Ishikawa (cell line): ENCODE data around the gene CEP290.

Source experiments
- CEBPB ChIP-seq: IDR thresholded peaks from 2 replicates; pipeline ENCODE4 v1.6.1; 2012
- CREB1 ChIP-seq: IDR thresholded peaks from 2 replicates; pipeline ENCODE4 v1.6.1; 2012; ENCODE audit warnings: low read depth
- EGR1 ChIP-seq: IDR thresholded peaks from 2 replicates; pipeline ENCODE4 v1.6.1; 2012
- EP300 ChIP-seq: IDR thresholded peaks from 2 replicates; pipeline ENCODE4 v1.6.1; 2012; ENCODE audit warnings: borderline replicate concordance
- FOXM1 ChIP-seq: IDR thresholded peaks from 2 replicates; pipeline ENCODE4 v1.6.1; 2012; ENCODE audit warnings: low read depth, borderline replicate concordance
- NFIC ChIP-seq: IDR thresholded peaks from 2 replicates; pipeline ENCODE4 v1.6.1; 2012
- RAD21 ChIP-seq: IDR thresholded peaks from 2 replicates; pipeline ENCODE4 v1.6.1; 2012; ENCODE audit warnings: low read depth
- TAF1 ChIP-seq: IDR thresholded peaks from 2 replicates; pipeline ENCODE4 v1.6.1; 2012; ENCODE audit warnings: low read depth, mild to moderate bottlenecking
- TCF12 ChIP-seq: IDR thresholded peaks from 2 replicates; pipeline ENCODE4 v1.6.1; 2012; ENCODE audit warnings: low read depth
- TEAD4 ChIP-seq: IDR thresholded peaks from 2 replicates; pipeline ENCODE4 v1.6.1; 2012
- YY1 ChIP-seq: IDR thresholded peaks from 2 replicates; pipeline ENCODE4 v1.6.1; 2012; ENCODE audit warnings: low read depth
- ZBTB7A ChIP-seq: IDR thresholded peaks from 2 replicates; pipeline ENCODE4 v1.6.1; 2012; ENCODE audit warnings: low read depth
- TF ChIP-seq, protein P1 (sequence below): IDR thresholded peaks from 2 replicates; pipeline ENCODE4 v1.6.1; 2012; ENCODE audit warnings: low read depth, mild to moderate bottlenecking
- TF ChIP-seq, protein P2 (sequence below): IDR thresholded peaks from 2 replicates; pipeline ENCODE4 v1.6.1; 2012
- TF ChIP-seq, protein P3 (sequence below): IDR thresholded peaks from 2 replicates; pipeline ENCODE4 v1.6.1; 2012

The CEP290 gene, protein sequence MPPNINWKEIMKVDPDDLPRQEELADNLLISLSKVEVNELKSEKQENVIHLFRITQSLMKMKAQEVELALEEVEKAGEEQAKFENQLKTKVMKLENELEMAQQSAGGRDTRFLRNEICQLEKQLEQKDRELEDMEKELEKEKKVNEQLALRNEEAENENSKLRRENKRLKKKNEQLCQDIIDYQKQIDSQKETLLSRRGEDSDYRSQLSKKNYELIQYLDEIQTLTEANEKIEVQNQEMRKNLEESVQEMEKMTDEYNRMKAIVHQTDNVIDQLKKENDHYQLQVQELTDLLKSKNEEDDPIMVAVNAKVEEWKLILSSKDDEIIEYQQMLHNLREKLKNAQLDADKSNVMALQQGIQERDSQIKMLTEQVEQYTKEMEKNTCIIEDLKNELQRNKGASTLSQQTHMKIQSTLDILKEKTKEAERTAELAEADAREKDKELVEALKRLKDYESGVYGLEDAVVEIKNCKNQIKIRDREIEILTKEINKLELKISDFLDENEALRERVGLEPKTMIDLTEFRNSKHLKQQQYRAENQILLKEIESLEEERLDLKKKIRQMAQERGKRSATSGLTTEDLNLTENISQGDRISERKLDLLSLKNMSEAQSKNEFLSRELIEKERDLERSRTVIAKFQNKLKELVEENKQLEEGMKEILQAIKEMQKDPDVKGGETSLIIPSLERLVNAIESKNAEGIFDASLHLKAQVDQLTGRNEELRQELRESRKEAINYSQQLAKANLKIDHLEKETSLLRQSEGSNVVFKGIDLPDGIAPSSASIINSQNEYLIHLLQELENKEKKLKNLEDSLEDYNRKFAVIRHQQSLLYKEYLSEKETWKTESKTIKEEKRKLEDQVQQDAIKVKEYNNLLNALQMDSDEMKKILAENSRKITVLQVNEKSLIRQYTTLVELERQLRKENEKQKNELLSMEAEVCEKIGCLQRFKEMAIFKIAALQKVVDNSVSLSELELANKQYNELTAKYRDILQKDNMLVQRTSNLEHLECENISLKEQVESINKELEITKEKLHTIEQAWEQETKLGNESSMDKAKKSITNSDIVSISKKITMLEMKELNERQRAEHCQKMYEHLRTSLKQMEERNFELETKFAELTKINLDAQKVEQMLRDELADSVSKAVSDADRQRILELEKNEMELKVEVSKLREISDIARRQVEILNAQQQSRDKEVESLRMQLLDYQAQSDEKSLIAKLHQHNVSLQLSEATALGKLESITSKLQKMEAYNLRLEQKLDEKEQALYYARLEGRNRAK (N-terminal part only)

DNA sequence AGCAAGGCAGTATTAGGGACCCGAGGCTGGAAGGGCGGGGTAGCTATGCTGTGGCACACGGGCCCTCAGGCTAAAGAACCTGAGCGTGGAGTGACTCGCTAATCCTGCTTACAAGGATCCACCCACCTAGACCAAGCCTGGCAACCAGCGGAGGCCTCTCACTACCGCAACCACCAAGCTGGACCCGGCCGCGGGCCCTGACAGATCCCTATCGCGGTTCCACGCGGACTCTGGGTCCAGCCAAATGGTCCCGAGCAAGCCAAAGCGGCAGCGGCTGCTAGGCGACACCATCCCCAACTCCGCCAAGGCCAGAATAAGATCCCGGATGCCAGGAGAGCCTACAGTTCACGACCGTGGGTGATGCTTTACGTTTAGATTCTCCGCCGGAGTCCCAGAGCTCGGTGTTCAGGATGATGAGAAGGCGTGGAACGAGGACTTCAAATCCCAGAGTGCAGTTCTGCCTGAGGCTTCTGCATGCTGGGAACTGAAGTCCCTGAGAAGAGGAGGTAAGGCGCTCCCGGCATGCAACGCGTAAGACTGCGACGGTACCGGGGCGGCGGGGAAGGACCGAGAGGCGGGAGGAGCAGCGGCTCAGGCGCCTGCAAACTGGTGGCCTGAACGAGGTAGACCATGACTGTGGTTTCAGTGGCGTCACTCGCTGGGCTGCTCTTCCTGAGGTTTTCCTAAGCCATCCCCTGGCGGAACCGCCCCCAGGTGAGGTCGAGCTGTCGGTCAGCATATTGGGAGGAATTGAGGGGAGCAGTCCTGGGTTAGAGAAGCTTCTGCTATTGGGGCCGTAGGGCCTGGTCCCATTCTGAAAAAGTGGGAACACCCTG, at the start of gene CEP290, which contains the start of gene TMTC3:
Gene CEP290 (minus strand): TSS at position 315 of the 836 bp plus-strand sequence. CDS start 781 bp downstream, outside the sequence.
Gene TMTC3 (plus strand): TSS at position 534 of the 836 bp plus-strand sequence. CDS start 6,009 bp downstream, outside the sequence.
- TF ChIP-seq ZBTB7A (no peak), TCF12 (peak; percentile 67), FOXM1 (no peak), NFIC (no peak; the same call in 1 of the 2 replicates), RAD21 (no peak), YY1 (peak; percentile 72), TEAD4 (0 out of 2 replicates have a peak, but pooled peaks have one; percentile 37), EGR1 (0 out of 2 replicates have a peak, but pooled peaks have one; percentile 7), CEBPB (peak; percentile 9; the same call in 1 of the 2 replicates), CREB1 (0 out of 2 replicates have a peak, but pooled peaks have one; percentile 63), EP300 (peak; percentile 22; the same call in 1 of the 2 replicates), TAF1 (peak; percentile 70)
- TF ChIP-seq, protein P1, sequence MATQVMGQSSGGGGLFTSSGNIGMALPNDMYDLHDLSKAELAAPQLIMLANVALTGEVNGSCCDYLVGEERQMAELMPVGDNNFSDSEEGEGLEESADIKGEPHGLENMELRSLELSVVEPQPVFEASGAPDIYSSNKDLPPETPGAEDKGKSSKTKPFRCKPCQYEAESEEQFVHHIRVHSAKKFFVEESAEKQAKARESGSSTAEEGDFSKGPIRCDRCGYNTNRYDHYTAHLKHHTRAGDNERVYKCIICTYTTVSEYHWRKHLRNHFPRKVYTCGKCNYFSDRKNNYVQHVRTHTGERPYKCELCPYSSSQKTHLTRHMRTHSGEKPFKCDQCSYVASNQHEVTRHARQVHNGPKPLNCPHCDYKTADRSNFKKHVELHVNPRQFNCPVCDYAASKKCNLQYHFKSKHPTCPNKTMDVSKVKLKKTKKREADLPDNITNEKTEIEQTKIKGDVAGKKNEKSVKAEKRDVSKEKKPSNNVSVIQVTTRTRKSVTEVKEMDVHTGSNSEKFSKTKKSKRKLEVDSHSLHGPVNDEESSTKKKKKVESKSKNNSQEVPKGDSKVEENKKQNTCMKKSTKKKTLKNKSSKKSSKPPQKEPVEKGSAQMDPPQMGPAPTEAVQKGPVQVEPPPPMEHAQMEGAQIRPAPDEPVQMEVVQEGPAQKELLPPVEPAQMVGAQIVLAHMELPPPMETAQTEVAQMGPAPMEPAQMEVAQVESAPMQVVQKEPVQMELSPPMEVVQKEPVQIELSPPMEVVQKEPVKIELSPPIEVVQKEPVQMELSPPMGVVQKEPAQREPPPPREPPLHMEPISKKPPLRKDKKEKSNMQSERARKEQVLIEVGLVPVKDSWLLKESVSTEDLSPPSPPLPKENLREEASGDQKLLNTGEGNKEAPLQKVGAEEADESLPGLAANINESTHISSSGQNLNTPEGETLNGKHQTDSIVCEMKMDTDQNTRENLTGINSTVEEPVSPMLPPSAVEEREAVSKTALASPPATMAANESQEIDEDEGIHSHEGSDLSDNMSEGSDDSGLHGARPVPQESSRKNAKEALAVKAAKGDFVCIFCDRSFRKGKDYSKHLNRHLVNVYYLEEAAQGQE: no peak
- TF ChIP-seq, protein P2, sequence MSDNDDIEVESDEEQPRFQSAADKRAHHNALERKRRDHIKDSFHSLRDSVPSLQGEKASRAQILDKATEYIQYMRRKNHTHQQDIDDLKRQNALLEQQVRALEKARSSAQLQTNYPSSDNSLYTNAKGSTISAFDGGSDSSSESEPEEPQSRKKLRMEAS: peak; percentile 71
- TF ChIP-seq, protein P3, sequence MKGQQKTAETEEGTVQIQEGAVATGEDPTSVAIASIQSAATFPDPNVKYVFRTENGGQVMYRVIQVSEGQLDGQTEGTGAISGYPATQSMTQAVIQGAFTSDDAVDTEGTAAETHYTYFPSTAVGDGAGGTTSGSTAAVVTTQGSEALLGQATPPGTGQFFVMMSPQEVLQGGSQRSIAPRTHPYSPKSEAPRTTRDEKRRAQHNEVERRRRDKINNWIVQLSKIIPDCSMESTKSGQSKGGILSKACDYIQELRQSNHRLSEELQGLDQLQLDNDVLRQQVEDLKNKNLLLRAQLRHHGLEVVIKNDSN: no peak

DNA sequence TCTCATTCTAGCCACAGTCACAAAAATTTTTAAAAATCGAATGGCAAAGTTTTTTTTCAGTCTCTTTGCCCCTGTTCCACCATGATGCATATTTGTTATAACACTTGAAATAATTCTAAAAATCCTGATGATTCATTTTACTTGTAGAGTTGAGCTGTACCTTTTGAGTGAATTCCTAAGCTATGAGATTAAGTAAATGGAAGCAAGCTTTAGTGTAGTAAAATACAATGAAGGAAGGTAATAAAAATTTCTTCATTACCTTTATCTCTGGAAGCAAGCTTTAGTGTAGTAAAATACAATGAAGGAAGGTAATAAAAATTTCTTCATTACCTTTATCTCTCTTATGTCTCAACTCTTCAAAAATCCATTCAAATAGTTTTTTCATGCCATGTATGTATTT, 46.3 kb upstream of the CEP290 start:
- no peak for TF ChIP-seq TEAD4
- TF ChIP-seq EP300: no peak

DNA sequence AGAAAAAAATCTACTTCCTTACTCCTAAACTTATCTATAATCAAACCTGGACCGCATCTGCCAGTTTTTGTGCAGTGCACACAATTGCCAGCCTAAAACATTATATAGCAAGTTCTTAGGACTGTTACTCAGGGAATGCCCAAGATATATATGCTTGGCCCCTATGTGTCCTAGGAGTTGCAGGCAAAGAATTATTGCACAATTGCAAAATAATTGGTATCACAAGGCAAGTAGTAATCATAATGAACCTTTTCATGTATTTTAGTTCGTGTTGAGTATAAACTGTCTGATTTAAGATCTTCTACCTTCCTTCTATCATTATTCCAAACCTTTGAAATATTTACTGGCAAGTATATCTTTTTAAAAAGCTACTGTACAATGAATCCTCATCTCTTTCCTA, 45.7 kb upstream of the CEP290 start:
- TF ChIP-seq YY1 (no peak), EGR1 (no peak), NFIC (no peak), ZBTB7A (no peak), RAD21 (no peak), FOXM1 (no peak), TCF12 (no peak), EP300 (no peak), TAF1 (no peak), CREB1 (no peak), CEBPB (no peak), TEAD4 (no peak)
- TF ChIP-seq, protein P2: no peak
- TF ChIP-seq, protein P3: no peak
- TF ChIP-seq, protein P1: no peak

DNA sequence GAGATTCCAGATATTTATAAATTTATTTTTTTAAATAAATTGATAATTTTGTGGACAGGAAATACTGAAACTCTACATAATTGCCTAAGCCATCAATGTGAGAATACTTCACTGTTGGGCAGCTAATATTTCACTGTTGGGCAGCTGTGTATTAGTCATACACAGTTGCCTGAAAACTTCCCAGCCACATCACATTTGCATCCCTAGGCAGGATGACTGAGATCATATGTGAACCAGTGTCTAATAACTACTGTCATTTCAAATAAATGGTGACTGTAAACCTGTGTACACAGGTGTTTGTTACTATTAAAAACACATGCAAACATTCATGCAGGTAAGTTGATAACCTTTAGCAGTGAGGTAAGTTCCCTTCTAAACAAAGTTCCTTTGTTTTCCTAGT, 44.1 kb upstream of the CEP290 start:
- TF ChIP-seq TAF1 (no peak), NFIC (no peak)
- TF ChIP-seq, protein P1: no peak
